Brain microvascular endothelial cell (primary cell): ENCODE results near the gene NUDT6.
A peak's percentile ranks its signal among the peaks of the same experiment; 100 is the strongest.

Source experiments
- DNase-seq: peaks from one replicate; pipeline ENCODE4 v3.0.0-alpha.2; 2020
- H3K27ac ChIP-seq: fragments of 250-450 bp; sonication (Bioruptor Pico); 2 replicates; pipeline ENCODE4 v1.5.1; 2020; ENCODE audit warnings: mild to moderate bottlenecking, moderate library complexity
- H3K27me3 ChIP-seq: fragments of 250-450 bp; sonication (Bioruptor Pico); replicated peaks from 2 replicates; pipeline ENCODE4 v1.5.1; 2020; ENCODE audit warnings: mild to moderate bottlenecking
- H3K36me3 ChIP-seq: fragments of 250-450 bp; sonication (Bioruptor Pico); replicated peaks from 2 replicates; pipeline ENCODE4 v1.5.1; 2020; ENCODE audit warnings: mild to moderate bottlenecking
- H3K4me3 ChIP-seq: 2 replicates; pipeline ENCODE4 v1.5.1; 2011; ENCODE audit warnings: low read depth, mild to moderate bottlenecking, control low read depth, low read length, moderate library complexity
- in situ Hi-C: cut with HindIII; loops from 2 replicates; pipeline ENCODE4 v1.10.0; 2017; ENCODE audit warnings: low sequenced_read_pairs, low pct_ligation_motif_present
- TF ChIP-seq, protein P1 (sequence below): IDR thresholded peaks from 2 replicates; pipeline ENCODE4 v1.5.1; 2011; ENCODE audit warnings: low read depth, mild to moderate bottlenecking, moderate library complexity, low read length, control low read depth, inconsistent platforms; ENCODE audit errors: missing control alignments

Gene NUDT6

GRCh38 chr4:122861172-122861943 lies 61.0 kb downstream of the NUDT6 start:
- Histone ChIP-seq H3K36me3 (no peaks in the 10 kb centered on the region), H3K4me3 (no peak overlapping the region), H3K27me3 (no peaks in the 10 kb centered on the region), H3K27ac (no peak overlapping the region)
- in situ Hi-C loops, result no loop called here
- TF ChIP-seq, protein P1, sequence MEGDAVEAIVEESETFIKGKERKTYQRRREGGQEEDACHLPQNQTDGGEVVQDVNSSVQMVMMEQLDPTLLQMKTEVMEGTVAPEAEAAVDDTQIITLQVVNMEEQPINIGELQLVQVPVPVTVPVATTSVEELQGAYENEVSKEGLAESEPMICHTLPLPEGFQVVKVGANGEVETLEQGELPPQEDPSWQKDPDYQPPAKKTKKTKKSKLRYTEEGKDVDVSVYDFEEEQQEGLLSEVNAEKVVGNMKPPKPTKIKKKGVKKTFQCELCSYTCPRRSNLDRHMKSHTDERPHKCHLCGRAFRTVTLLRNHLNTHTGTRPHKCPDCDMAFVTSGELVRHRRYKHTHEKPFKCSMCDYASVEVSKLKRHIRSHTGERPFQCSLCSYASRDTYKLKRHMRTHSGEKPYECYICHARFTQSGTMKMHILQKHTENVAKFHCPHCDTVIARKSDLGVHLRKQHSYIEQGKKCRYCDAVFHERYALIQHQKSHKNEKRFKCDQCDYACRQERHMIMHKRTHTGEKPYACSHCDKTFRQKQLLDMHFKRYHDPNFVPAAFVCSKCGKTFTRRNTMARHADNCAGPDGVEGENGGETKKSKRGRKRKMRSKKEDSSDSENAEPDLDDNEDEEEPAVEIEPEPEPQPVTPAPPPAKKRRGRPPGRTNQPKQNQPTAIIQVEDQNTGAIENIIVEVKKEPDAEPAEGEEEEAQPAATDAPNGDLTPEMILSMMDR, result no peak
- no peak for DNase-seq

DNA sequence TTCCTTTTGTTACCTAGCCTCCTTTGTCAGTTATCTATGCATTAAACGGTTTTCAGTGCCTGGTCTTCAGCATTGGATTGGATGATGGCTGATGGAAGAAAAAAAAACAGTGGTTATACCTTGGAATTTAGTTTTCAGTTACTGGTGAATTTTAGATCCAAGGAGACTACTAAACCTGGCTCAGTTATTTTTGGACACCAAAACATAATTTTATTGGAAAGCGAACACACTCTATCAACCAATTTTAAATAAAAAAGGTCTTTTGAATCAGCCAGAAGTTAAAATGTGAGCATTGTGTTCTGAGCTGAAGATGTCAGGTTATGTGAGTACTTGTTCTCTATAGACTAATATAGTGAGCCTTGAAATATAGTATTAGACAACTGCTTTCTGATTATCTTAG lies 63.7 kb downstream of the NUDT6 start:
- no peak overlapping the region for H3K27ac ChIP-seq
- TF ChIP-seq, protein P1, result no peak
- H3K27me3 ChIP-seq, result no peaks in the 10 kb centered on the region
- DNase-seq, result no peak
- H3K4me3 ChIP-seq, result no peak overlapping the region
- in situ Hi-C loops, result no loop called here
- no peaks in the 10 kb centered on the region for H3K36me3 ChIP-seq

GRCh38 chr4:122857160-122857559 lies 65.2 kb downstream of the NUDT6 start:
- in situ Hi-C loops, result no loop called here
- TF ChIP-seq, protein P1, result no peak
- H3K27ac ChIP-seq, result no peak overlapping the region
- no peaks in the 10 kb centered on the region for H3K27me3 ChIP-seq
- H3K4me3 ChIP-seq, result no peak overlapping the region
- DNase-seq, result no peak
- no peaks in the 10 kb centered on the region for H3K36me3 ChIP-seq

DNA sequence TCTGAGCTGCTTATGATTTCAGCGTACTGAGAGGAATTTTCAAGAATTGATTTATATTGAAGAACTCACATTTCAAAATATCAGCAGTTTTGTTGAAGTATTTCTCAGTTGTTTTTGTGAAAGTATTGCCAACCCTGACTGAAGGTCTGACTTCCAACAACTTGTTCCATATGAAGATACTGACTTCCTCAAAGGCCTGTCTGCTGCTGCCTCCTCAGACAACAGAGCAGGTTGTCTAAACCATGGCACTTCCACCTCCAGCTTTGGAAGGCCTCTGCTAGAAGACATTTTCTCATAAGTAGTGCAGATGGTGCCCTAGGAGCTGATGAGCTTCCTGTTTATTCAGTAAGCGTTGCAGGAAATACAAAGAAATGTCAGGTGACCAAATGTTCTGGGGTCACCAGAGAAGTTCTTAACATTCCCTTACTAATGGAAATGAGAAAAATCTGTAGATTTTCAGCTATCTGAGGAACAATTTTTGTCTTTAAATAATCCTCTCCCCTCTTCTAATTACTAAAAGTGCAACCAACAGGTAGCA lies 67.0 kb downstream of the NUDT6 start:
- Histone ChIP-seq H3K27me3 (no peaks in the 10 kb centered on the region), H3K4me3 (no peak overlapping the region), H3K27ac (no peak overlapping the region), H3K36me3 (no peaks in the 10 kb centered on the region)
- no peak for DNase-seq
- TF ChIP-seq, protein P1, result no peak
- in situ Hi-C loops, result no loop called here

DNA sequence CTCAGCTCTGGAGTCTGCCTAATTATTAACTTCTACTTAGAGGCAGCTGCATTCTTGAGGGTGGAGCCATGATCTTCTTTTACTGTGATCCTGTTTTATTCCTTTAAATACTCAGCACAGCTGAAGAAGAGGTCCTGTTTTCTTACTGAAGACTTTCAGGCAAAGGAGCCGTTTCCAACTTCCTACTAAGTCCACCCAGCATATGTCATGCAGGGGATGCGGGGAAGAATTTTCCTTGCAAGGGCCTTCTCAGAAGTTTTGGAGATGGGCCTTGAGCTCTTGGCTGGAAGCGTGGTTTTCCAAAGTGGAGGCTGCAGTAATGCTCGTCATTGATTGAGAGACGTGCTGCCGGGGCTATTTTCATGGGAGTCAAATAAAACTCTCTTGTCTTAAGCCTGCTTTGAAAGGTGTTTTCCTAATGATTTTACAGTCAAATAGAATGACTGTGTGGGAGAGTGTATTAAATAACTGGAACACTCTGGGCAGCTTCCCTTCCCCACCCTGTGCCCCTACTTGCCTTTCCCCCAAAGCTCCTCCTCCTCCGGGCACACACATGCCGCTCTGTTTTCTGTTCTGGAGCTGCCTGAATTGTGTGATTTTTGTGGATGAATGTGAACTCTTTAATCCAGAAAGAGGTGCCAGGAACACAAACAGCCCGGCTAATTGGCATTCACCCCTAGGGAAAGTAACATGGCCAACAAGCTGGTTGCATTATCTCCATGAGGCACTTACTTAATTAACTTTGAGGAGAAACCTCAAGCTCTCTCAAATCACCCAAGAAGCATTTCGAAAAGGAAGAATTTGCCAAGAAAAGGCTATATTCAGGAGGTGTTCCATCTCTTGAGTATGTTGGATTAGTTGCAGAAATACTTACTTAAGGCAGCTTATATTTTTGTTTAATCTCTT lies 67.7 kb downstream of the NUDT6 start:
- no peak overlapping the region for H3K27ac ChIP-seq
- no peaks in the 10 kb centered on the region for H3K36me3 ChIP-seq
- TF ChIP-seq, protein P1, result no peak
- H3K4me3 ChIP-seq, result peak overlapping the region; percentile 6
- no peaks in the 10 kb centered on the region for H3K27me3 ChIP-seq
- DNase-seq, result no peak
- in situ Hi-C loops, result no loop called here
